Sigmoid colon (tissue), 4 donors: ENCODE results near the gene FAM43A.

Source experiments
- CTCF ChIP-seq, 4 experiments: fragments of 450-650 bp in 3 of 4; fragments of 200-600 bp in 1 of 4; IDR thresholded peaks; one replicate each; pipeline ENCODE4 v1.5.1; 2016 to 2019; ENCODE audit warnings: antibody characterized with exemption in 4 of 4, mild to moderate bottlenecking in 3 of 4, moderate library complexity in 2 of 4
- EP300 ChIP-seq, 4 donors: sonication (generic); formaldehyde crosslinking; IDR thresholded peaks; one replicate each; pipeline ENCODE4 v1.6.1; 2017; ENCODE audit warnings: antibody characterized with exemption in 4 of 4
- POLR2A ChIP-seq, 2 donors: fragments of 450-650 bp; IDR thresholded peaks; one replicate each; pipeline ENCODE4 v1.6.1; 2016; ENCODE audit warnings: antibody characterized with exemption in 2 of 2, mild to moderate bottlenecking in 2 of 2, moderate library complexity in 2 of 2
- POLR2AphosphoS5 ChIP-seq, 4 donors: sonication (generic); formaldehyde crosslinking; IDR thresholded peaks; one replicate each; pipeline ENCODE4 v1.6.1; 2017; ENCODE audit warnings: antibody characterized with exemption in 4 of 4

DNA sequence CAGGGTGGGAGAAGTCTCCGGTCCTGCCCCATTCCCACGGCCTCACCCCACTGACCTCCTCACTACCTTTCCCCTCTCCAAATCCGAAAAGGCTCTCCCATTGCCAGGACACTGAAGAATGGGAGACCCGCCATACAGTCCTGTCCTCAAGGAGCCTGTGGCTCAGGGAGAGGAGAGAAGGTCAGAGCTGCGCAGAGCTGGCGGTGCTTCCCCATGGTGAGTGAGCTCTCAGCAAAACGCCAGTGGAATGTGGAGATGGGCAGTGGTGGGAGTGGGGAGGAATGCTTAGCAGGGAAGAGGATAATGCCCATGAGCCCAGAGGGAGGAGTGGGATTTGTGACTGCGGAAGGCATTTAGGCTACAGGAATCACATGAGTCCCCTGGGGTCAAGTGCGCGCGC is 20.1 kb downstream of the FAM43A start:
- TF ChIP-seq POLR2A (IDR thresholded peaks at IDR 0.05) = no peak
- TF ChIP-seq CTCF (IDR thresholded peaks at IDR 0.05) = no peak
- no peak for TF ChIP-seq POLR2AphosphoS5 (IDR thresholded peaks at IDR 0.05)
- no peak for TF ChIP-seq EP300 (IDR thresholded peaks at IDR 0.05)
